CMK (cell line): Measurements from ENCODE around the gene ZMYM5.
"Not testable (repeated sequence)": the region's sequence is repeated elsewhere in the genome, so short reads cannot be mapped to it uniquely, and the experiment has no call there.

ENCODE experiments used
- DNase-seq: peaks from one replicate; pipeline ENCODE4 v3.0.0-alpha.2; 2010; ENCODE audit warnings: low read depth

Gene ZMYM5

GRCh38 chr13:19863323-19864023 lies at the start of gene ZMYM5:
Gene ZMYM5, minus strand, starts transcription at chr13:19863649. Its CDS starts 11,469 bp downstream, at chr13:19852180.
- DNase-seq: peak; percentile 73

GRCh38 chr13:19910336-19911072 lies 47.1 kb upstream of the ZMYM5 start:
- DNase-seq: no peak

GRCh38 chr13:19908350-19908986 lies 45.0 kb upstream of the ZMYM5 start:
- no peak for DNase-seq

GRCh38 chr13:19905487-19906195 lies 42.2 kb upstream of the ZMYM5 start:
- not testable (repeated sequence) for DNase-seq

- no peak for DNase-seq
These were observed 26.6 kb upstream of the ZMYM5 start for GRCh38 chr13:19890030-19890429.

GRCh38 chr13:19888799-19889198 lies 25.4 kb upstream of the ZMYM5 start:
- no peak for DNase-seq

GRCh38 chr13:19882231-19882630 lies 18.8 kb upstream of the ZMYM5 start:
- DNase-seq: no peak

GRCh38 chr13:19881641-19882040 lies 18.2 kb upstream of the ZMYM5 start:
- DNase-seq: no peak

- DNase-seq: no peak
These were observed 1.4 kb upstream of the ZMYM5 start for GRCh38 chr13:19864746-19865309.

GRCh38 chr13:19864024-19864745 lies 736 bp upstream of the ZMYM5 start:
- no peak for DNase-seq

- DNase-seq: no peak
These were observed 752 bp downstream of the ZMYM5 start for GRCh38 chr13:19862481-19863313.

GRCh38 chr13:19861762-19862161 lies 1.7 kb downstream of the ZMYM5 start:
- DNase-seq: no peak

- no peak for DNase-seq
These were observed 2.4 kb downstream of the ZMYM5 start for GRCh38 chr13:19860884-19861655.

GRCh38 chr13:19857637-19858036 lies 5.8 kb downstream of the ZMYM5 start:
- not testable (repeated sequence) for DNase-seq

- DNase-seq: no peak
These were observed 10.7 kb downstream of the ZMYM5 start for GRCh38 chr13:19852766-19853165.

GRCh38 chr13:19845758-19846157 lies 17.7 kb downstream of the ZMYM5 start:
- DNase-seq: no peak

GRCh38 chr13:19838865-19839275 lies 24.6 kb downstream of the ZMYM5 start:
- DNase-seq: no peak

- DNase-seq: no peak
These were observed 27.0 kb downstream of the ZMYM5 start for GRCh38 chr13:19836472-19836871.

GRCh38 chr13:19834704-19835103 lies 28.7 kb downstream of the ZMYM5 start:
- no peak for DNase-seq

GRCh38 chr13:19822673-19823072 lies 40.8 kb downstream of the ZMYM5 start:
- no peak for DNase-seq
